Measurements from ENCODE around the gene IGSF8.

The IGSF8 gene

GRCh38 chr1:160082487-160082886 is 15.9 kb downstream of the IGSF8 start:
- H3K4me3 ChIP-seq (replicated peaks; ENCODE audit: low read depth, low read length): no peak overlapping the region
- TF ChIP-seq, protein P1, sequence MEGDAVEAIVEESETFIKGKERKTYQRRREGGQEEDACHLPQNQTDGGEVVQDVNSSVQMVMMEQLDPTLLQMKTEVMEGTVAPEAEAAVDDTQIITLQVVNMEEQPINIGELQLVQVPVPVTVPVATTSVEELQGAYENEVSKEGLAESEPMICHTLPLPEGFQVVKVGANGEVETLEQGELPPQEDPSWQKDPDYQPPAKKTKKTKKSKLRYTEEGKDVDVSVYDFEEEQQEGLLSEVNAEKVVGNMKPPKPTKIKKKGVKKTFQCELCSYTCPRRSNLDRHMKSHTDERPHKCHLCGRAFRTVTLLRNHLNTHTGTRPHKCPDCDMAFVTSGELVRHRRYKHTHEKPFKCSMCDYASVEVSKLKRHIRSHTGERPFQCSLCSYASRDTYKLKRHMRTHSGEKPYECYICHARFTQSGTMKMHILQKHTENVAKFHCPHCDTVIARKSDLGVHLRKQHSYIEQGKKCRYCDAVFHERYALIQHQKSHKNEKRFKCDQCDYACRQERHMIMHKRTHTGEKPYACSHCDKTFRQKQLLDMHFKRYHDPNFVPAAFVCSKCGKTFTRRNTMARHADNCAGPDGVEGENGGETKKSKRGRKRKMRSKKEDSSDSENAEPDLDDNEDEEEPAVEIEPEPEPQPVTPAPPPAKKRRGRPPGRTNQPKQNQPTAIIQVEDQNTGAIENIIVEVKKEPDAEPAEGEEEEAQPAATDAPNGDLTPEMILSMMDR (IDR thresholded peaks at IDR 0.05; ENCODE audit: low read depth, low read length, missing control alignments): no peak
- DNase-seq (ENCODE audit: extremely low read depth, low read depth): no peak

- no peak for DNase-seq (ENCODE audit: extremely low read depth, low read depth)
- no peak within 1 kb of the TSS for H3K4me3 ChIP-seq (replicated peaks; ENCODE audit: low read depth, low read length)
- TF ChIP-seq, protein P1 (IDR thresholded peaks at IDR 0.05; ENCODE audit: low read depth, low read length, missing control alignments): no peak
Observed at GRCh38 chr1:160081261-160081936, 17.0 kb downstream of the IGSF8 start, which contains the start of gene KCNJ9. Gene KCNJ9 (plus strand): TSS chr1:160081538. CDS start chr1:160084031, 2,493 bp downstream.

GRCh38 chr1:160080381-160081100 is 17.9 kb downstream of the IGSF8 start:
- H3K4me3 ChIP-seq (replicated peaks; ENCODE audit: low read depth, low read length): no peak overlapping the region
- no peak for DNase-seq (ENCODE audit: extremely low read depth, low read depth)
- TF ChIP-seq, protein P1 (IDR thresholded peaks at IDR 0.05; ENCODE audit: low read depth, low read length, missing control alignments): no peak

DNA sequence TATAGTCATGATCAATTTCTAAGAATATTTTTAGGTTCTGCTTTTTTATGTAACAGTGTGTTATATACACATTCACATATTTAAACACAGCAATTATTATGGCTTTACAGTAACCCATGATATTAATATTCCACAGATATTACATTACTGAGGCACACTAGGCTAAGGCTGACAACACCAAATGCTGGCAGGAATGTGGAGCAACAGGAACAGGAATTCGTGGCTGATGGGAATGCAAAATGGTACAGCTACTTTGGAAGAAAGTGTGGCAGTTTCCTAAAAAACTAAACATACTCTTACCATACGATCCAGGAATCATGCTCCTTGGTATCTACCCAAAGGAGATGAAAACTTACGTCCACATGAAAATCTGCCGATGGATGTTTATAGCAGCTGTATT is 19.0 kb downstream of the IGSF8 start:
- no peak for DNase-seq (ENCODE audit: extremely low read depth, low read depth)
- no peak overlapping the region for H3K4me3 ChIP-seq (replicated peaks; ENCODE audit: low read depth, low read length)
- TF ChIP-seq, protein P1 (IDR thresholded peaks at IDR 0.05; ENCODE audit: low read depth, low read length, missing control alignments): no peak

DNA sequence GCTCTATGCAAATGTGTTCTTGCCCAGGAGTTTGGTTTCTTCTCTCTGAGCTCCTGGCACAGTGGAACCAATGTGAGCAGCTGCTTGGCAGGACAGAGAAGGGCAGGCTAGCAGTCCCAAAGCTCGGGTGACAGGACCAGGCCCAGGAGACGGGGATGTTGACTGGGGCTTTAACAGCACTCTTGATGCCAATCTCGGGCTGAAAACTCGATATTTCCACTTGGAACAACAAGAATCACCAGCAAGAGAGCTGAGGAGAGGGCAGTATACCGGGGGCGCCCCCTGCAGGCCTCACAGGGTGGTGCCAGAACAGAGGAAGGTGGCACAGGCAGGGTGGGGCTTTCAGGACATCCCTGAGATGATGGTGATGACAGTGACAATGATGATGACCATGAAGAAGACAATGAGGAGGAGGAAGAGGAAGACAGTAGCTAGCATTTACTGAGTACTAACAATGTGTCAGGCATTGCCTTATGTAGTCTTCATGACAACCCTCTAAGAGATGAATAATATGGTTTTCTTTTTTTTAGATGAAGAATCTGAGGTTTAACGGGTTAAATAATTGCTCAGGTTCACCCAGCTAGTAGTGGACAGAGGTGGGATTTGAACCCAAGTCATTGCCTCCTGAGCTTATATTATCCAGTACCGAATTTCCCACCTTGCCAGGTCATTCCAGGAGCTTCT is 19.8 kb downstream of the IGSF8 start:
- TF ChIP-seq, protein P1 (IDR thresholded peaks at IDR 0.05; ENCODE audit: low read depth, low read length, missing control alignments): peak; percentile 93
- no peak overlapping the region for H3K4me3 ChIP-seq (replicated peaks; ENCODE audit: low read depth, low read length)
- no peak for DNase-seq (ENCODE audit: extremely low read depth, low read depth)

- H3K4me3 ChIP-seq (replicated peaks; ENCODE audit: low read depth, low read length): no peak overlapping the region
- DNase-seq (ENCODE audit: extremely low read depth, low read depth): no peak
- TF ChIP-seq, protein P1 (IDR thresholded peaks at IDR 0.05; ENCODE audit: low read depth, low read length, missing control alignments): no peak
Observed at GRCh38 chr1:160077486-160077885, 20.9 kb downstream of the IGSF8 start.

All from HFF-Myc (cell line).